HepG2 (cell line): ENCODE data around the gene SDR42E2. TPM values are rescaled to one million over a fixed set of nuclear protein-coding genes. Genes with fewer than 3 reads are reported as not detected.

Experiments
- ATAC-seq: fragments of 200-7000 bp; cut with Tn5 transposase; 3 replicates; pipeline ENCODE4 v1.9.1; 2020; ENCODE audit warnings: mild to moderate bottlenecking, moderate library complexity
- BruUV-seq: library from RNA; stranded (reverse); fragments of 400-500 nt; replicated peaks from 2 replicates; lab custom pipeline; 2021; lab: Mats Ljungman, UMichigan
- CTCF ChIA-PET: fragments of 300-600 bp; formaldehyde crosslinking; extraction: SDS; loops from one replicate; lab custom pipeline; 2021; ENCODE audit warnings: low total read pairs, inconsistent platforms, low intra/inter-chr PET ratio; lab: Yijun Ruan, JAX
- POLR2A ChIA-PET: fragments of 350-600 bp; sonication (Branson Sonifier 250); formaldehyde crosslinking; loops from one replicate; lab custom pipeline; 2020; ENCODE audit warnings: antibody characterized with exemption, inconsistent platforms; lab: Yijun Ruan, JAX
- DNase-seq: peaks from one replicate; pipeline ENCODE4 v3.0.0-alpha.2; 2015; ENCODE audit warnings: low spot score
- FAIRE-seq: peaks from 3 replicates; lab custom pipeline; 2011; peaks lifted over from hg19 to GRCh38; lab: Jason Lieb, UNC
- H2AFZ ChIP-seq: one replicate; pipeline ENCODE4 v1.6.1; 2011; ENCODE audit warnings: low read length, inconsistent platforms
- H3K27ac ChIP-seq: fragments of 300-600 bp; 3 replicates; pipeline ENCODE4 v1.8.0; 2011; ENCODE audit warnings: mixed run types, mild to moderate bottlenecking, mixed read lengths, low read length, inconsistent platforms; ENCODE audit not compliant: insufficient read depth; ENCODE audit errors: extremely low read length
- H3K27me3 ChIP-seq, 2 experiments: fragments of 200-600 bp in 1 of 2; 2 replicates in 1 of 2; 3 replicates in 1 of 2; pipeline versions ENCODE4 v1.6.0 to v1.8.0; 2011; ENCODE audit warnings: low read length in 2 of 2, mild to moderate bottlenecking in 2 of 2, moderate library complexity in 2 of 2, inconsistent platforms in 1 of 2; ENCODE audit not compliant: insufficient read depth in 2 of 2, control insufficient read depth in 1 of 2
- H3K36me3 ChIP-seq, 2 experiments: fragments of 200-600 bp in 1 of 2; replicated peaks in 1 of 2; 2 replicates in 1 of 2; 3 replicates in 1 of 2; pipeline versions ENCODE4 v1.5.1 to v1.8.0; 2011; ENCODE audit warnings: low read length in 2 of 2, inconsistent platforms in 1 of 2; ENCODE audit not compliant: insufficient read depth in 2 of 2, control insufficient read depth in 1 of 2
- H3K4me1 ChIP-seq: 2 replicates; pipeline ENCODE4 v1.5.1; 2012; ENCODE audit warnings: low read length, inconsistent platforms; ENCODE audit not compliant: insufficient read depth
- H3K4me2 ChIP-seq: 2 replicates; pipeline ENCODE4 v1.6.0; 2011; ENCODE audit warnings: low read depth, low read length, inconsistent platforms
- H3K4me3 ChIP-seq, 3 experiments: fragments of 200-600 bp in 1 of 3; sonication (generic), shearing (Covaris generic) in 1 of 3; replicated peaks in 1 of 3; 2 replicates each; pipeline ENCODE4 v1.5.1; 2011 to 2016; ENCODE audit warnings: low read length in 3 of 3, inconsistent platforms in 2 of 3, low read depth in 2 of 3, mild to moderate bottlenecking in 2 of 3, control low read depth in 1 of 3, mixed read lengths in 1 of 3; ENCODE audit not compliant: insufficient read depth in 1 of 3
- H3K79me2 ChIP-seq: one replicate; pipeline ENCODE4 v1.6.1; 2011; ENCODE audit warnings: low read length, inconsistent platforms; ENCODE audit not compliant: insufficient read depth
- H3K9ac ChIP-seq: 2 replicates; pipeline ENCODE4 v1.6.0; 2011; ENCODE audit warnings: mild to moderate bottlenecking, low read depth, low read length, inconsistent platforms; ENCODE audit not compliant: insufficient read depth
- H3K9me3 ChIP-seq: 2 replicates; pipeline ENCODE4 v1.5.1; 2012; ENCODE audit warnings: mild to moderate bottlenecking, low read length
- H4K20me1 ChIP-seq: 2 replicates; pipeline ENCODE4 v1.6.0; 2011; ENCODE audit warnings: inconsistent platforms, mild to moderate bottlenecking, low read length, moderate library complexity; ENCODE audit not compliant: insufficient read depth
- ARID3A ChIP-seq: IDR thresholded peaks from 2 replicates; pipeline ENCODE4 v1.6.1; 2012; ENCODE audit warnings: low read depth, low read length, improper control_type of control experiment
- ATF2 ChIP-seq: sonication (generic); formaldehyde crosslinking; IDR thresholded peaks from 2 replicates; pipeline ENCODE4 v1.4.0; 2020; ENCODE audit warnings: missing genetic modification reagents
- CHCHD3 ChIP-seq: sonication (generic); formaldehyde crosslinking; IDR thresholded peaks from 2 replicates; pipeline ENCODE4 v1.8.0; 2022; ENCODE audit warnings: mild to moderate bottlenecking, missing genetic modification reagents, moderate library complexity
- FOXJ3 ChIP-seq: sonication (generic); formaldehyde crosslinking; IDR thresholded peaks from 2 replicates; pipeline ENCODE4 v1.4.0; 2020; ENCODE audit warnings: missing genetic modification reagents, mild to moderate bottlenecking, borderline replicate concordance
- HOMEZ ChIP-seq: IDR thresholded peaks from 2 replicates; pipeline ENCODE4 v1.6.1; 2016; ENCODE audit warnings: low read depth
- MBD4 ChIP-seq: IDR thresholded peaks from 2 replicates; pipeline ENCODE4 v1.6.1; 2012; ENCODE audit warnings: low read length, inconsistent platforms, borderline replicate concordance
- MIER2 ChIP-seq: IDR thresholded peaks from 2 replicates; pipeline ENCODE4 v1.6.1; 2016; ENCODE audit warnings: missing biosample characterization, missing genetic modification reagents
- NCOR1 ChIP-seq: fragments of 200-600 bp; sonication (generic); IDR thresholded peaks from 2 replicates; pipeline ENCODE4 v1.7.0; 2017; ENCODE audit warnings: antibody characterized with exemption, low read length, borderline replicate concordance
- TEAD2 ChIP-seq: sonication (generic); formaldehyde crosslinking; IDR thresholded peaks from 2 replicates; pipeline ENCODE4 v1.9.0; 2021; ENCODE audit warnings: missing genetic modification reagents
- TIGD3 ChIP-seq: sonication (generic); formaldehyde crosslinking; IDR thresholded peaks from 2 replicates; pipeline ENCODE4 v1.5.1; 2020; ENCODE audit warnings: mild to moderate bottlenecking, missing genetic modification reagents, borderline replicate concordance
- YY1 ChIP-seq: IDR thresholded peaks from 2 replicates; pipeline ENCODE4 v1.6.1; 2011; ENCODE audit warnings: low read length, low read depth, moderate library complexity, mild to moderate bottlenecking; ENCODE audit not compliant: insufficient read depth, insufficient replicate concordance
- ZMYM4 ChIP-seq: sonication (generic); formaldehyde crosslinking; IDR thresholded peaks from 2 replicates; pipeline ENCODE4 v1.8.1; 2023; ENCODE audit warnings: mild to moderate bottlenecking, missing genetic modification reagents
- ZNF589 ChIP-seq: sonication (generic); formaldehyde crosslinking; conservative IDR thresholded peaks from 2 replicates; pipeline ENCODE4 v1.8.0; 2022; ENCODE audit warnings: mild to moderate bottlenecking, moderate library complexity, missing genetic modification reagents
- ZNF598 ChIP-seq: sonication (generic); formaldehyde crosslinking; IDR thresholded peaks from 2 replicates; pipeline ENCODE4 v1.5.1; 2020; ENCODE audit warnings: mild to moderate bottlenecking, missing genetic modification reagents, borderline replicate concordance
- WGBS: methylation state at CpG from one replicate; pipeline ENCODE4 v1.1.6; 2017; ENCODE audit warnings: low lambda C conversion rate; 5-methylcytosine and 5-hydroxymethylcytosine counted together
- in situ Hi-C: cut with HindIII; loops from 2 replicates; pipeline ENCODE4 v1.10.0; 2017; ENCODE audit warnings: low pct_unique_long_range_greater_than_20kb; ENCODE audit not compliant: extremely low pct_ligation_motif_present
- intact Hi-C: fragments of 100-400 bp; cut with micrococcal nuclease; formaldehyde crosslinking; loops from one replicate; pipeline ENCODE4 v1.10.0; 2022; ENCODE audit not compliant: unreplicated experiment
- polyA plus RNA-seq, 8 experiments: library from polyadenylated mRNA; depleted of rRNA in 3 of 8; stranded (reverse) in 7 of 8; unstranded in 1 of 8; fragments of >200 nt; fragmentation: Illumina TruSeq in 4 of 8; extraction: Trizol in 4 of 8; gene quantifications; 2 replicates each; pipeline versions ENCODE4 v1.2.1 to v1.2.3, GENCODE V29; 2011 to 2016; ENCODE audit warnings: low read depth in 4 of 8, missing spikeins in 1 of 8, mixed read lengths in 1 of 8; ENCODE audit not compliant: insufficient read depth in 1 of 8
- total RNA-seq, 5 experiments: library from RNA; depleted of rRNA; stranded (reverse); fragments of >200 nt; fragmentation: Illumina TruSeq; extraction: Trizol; gene quantifications; 2 replicates each; pipeline ENCODE4 v1.2.3, GENCODE V29; 2016; ENCODE audit warnings: low read depth in 1 of 5

The SDR42E2 gene
- total and polyA plus RNA-seq, 2 of the 13 experiments (the other 11 are each of a cell fraction or from before 2014, with no cell fraction given): 0.05 to 0.11 TPM

- TF ChIP-seq HOMEZ (CRISPR knock-in tag): peak; percentile 53
These were observed 28.6 kb downstream of the SDR42E2 start (continued) for GRCh38 chr16:22190776-22191531.

- POLR2A ChIA-PET: interaction anchor here (0.6 to 7.3 kb wide), 21 partner anchors 9 to 941 kb away, joined by 3 to 78 read pairs (median 4); partner anchors contain the start of genes EEF2K, MOSMO, POLR3E and UQCRC2
- Histone ChIP-seq H3K27ac (peak overlapping the region; percentile 94), H3K36me3 (no peaks in the 10 kb centered on the region; a peak in 1 of 5 replicates), H3K4me2 (peak overlapping the region; percentile 99), H3K9me3 (no peaks in the 10 kb centered on the region), H3K27me3 (no peaks in the 10 kb centered on the region; a peak in 2 of 5 replicates), H3K4me1 (peaks cover 68% of the 10 kb centered on the region), H2AFZ (no peak overlapping the region), H4K20me1 (no peaks in the 10 kb centered on the region), H3K4me3 (peak overlapping the region; percentile 72 to 87 (median 72)), H3K79me2 (no peaks in the 10 kb centered on the region), H3K9ac (peak overlapping the region; percentile 89)
- ATAC-seq: no peak
- in situ Hi-C loops (no loop called here), intact Hi-C loops (no loop called here)
- whole genome bisulfite sequencing: 1% methylated on average over 9 of the region's 9 CpGs
- FAIRE-seq: peak; percentile 23
- CTCF ChIA-PET: interaction anchor here (1.0 kb wide), 1 partner anchor 105 kb away, joined by 3 read pairs; no protein-coding TSS in a partner anchor
- peak; percentile 70 for DNase-seq
- BruUV-seq: TSS peak; percentile 92
- TF ChIP-seq MBD4 (no peak), TIGD3 (no peak), CHCHD3 (CRISPR knock-in tag) (no peak), ZNF598 (CRISPR knock-in tag) (no peak; the same call in 1 of the 2 replicates), ARID3A (peak; percentile 34; the same call in 1 of the 2 replicates), NCOR1 (no peak), MIER2 (CRISPR knock-in tag) (no peak), FOXJ3 (CRISPR knock-in tag) (no peak), ZNF589 (CRISPR knock-in tag) (no peak; the same call in 1 of the 2 replicates), ATF2 (CRISPR knock-in tag) (no peak; the same call in 1 of the 2 replicates), ZMYM4 (no peak), YY1 (peak; percentile 88), TEAD2 (CRISPR knock-in tag) (no peak)
These were observed 29.4 kb downstream of the SDR42E2 start for GRCh38 chr16:22191532-22192260.
